Muscle layer of duodenum (tissue), 2 donors: ENCODE results near the gene ANKRD40CL.

ENCODE experiments used
- H3K27ac ChIP-seq: one replicate; pipeline ENCODE4 v1.7.0; 2013; ENCODE audit warnings: mild to moderate bottlenecking, low read length
- H3K27me3 ChIP-seq: one replicate; pipeline ENCODE4 v1.7.0; 2013; ENCODE audit warnings: low read depth, mild to moderate bottlenecking, control low read depth, low read length
- H3K36me3 ChIP-seq, 2 donors: one replicate each; pipeline ENCODE4 v1.7.0; 2013; ENCODE audit warnings: low read length in 2 of 2, control low read depth in 1 of 2, mild to moderate bottlenecking in 1 of 2; ENCODE audit not compliant: insufficient read depth in 2 of 2, control insufficient read depth in 1 of 2
- H3K4me1 ChIP-seq, 2 donors: one replicate each; pipeline ENCODE4 v1.7.0; 2013; ENCODE audit warnings: low read length in 2 of 2, mild to moderate bottlenecking in 2 of 2, control low read depth in 1 of 2, moderate library complexity in 1 of 2; ENCODE audit not compliant: insufficient read depth in 2 of 2, control insufficient read depth in 1 of 2
- H3K4me3 ChIP-seq, 2 donors: one replicate each; pipeline ENCODE4 v1.7.0; 2013; ENCODE audit warnings: low read length in 2 of 2, low read depth in 1 of 2, mild to moderate bottlenecking in 1 of 2
- H3K9me3 ChIP-seq, 2 donors: one replicate each; pipeline ENCODE4 v1.7.0; 2013; ENCODE audit warnings: low read length in 2 of 2, control low read depth in 1 of 2, mild to moderate bottlenecking in 1 of 2; ENCODE audit not compliant: control insufficient read depth in 1 of 2
- donor health status: healthy.

The ANKRD40CL gene

DNA sequence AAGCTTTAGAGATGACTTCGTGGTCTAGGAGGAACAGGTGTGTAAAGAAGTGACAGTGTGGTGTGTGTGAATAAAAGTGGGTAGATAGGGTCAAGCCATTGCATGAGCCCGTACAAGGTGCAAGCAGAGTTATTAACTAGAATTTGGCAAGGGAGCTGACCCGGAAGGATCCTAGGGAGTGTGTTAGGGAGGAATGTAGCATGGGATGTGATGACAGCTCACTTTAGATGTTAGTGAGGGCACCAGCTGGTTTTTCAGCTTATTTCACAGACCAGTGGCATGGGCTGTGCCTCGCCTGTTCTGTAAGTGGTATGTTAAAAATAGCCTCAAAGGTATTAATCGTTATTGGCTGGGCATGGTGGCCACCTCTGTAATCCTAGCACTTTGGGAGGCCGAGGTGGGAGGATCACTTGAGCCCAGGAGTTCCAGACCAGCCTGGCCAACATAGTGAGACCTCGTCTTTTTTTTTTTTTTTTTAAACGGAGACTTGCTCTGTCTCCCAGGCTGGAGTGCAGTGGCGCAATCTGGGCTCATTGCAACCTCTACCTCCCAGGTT is 8.3 kb downstream of the ANKRD40CL start:
- Histone ChIP-seq H3K27ac (no peak overlapping the region), H3K9me3 (no peaks in the 10 kb centered on the region), H3K36me3 (peaks cover 7 to 15% of the 10 kb centered on the region in 2 donors), H3K4me3 (no peak overlapping the region), H3K27me3 (no peaks in the 10 kb centered on the region), H3K4me1 (peaks cover 11 to 14% of the 10 kb centered on the region in 2 donors)

GRCh38 chr17:50758524-50758923 is 8.8 kb downstream of the ANKRD40CL start:
- Histone ChIP-seq H3K9me3 (no peaks in the 10 kb centered on the region), H3K4me1 (peaks cover 6 to 9% of the 10 kb centered on the region in 2 donors), H3K27ac (no peak overlapping the region), H3K27me3 (no peaks in the 10 kb centered on the region), H3K4me3 (no peak overlapping the region), H3K36me3 (peaks cover 11 to 19% of the 10 kb centered on the region in 2 donors)

- Histone ChIP-seq H3K27ac (no peak overlapping the region), H3K4me3 (no peak overlapping the region), H3K36me3 (peaks cover 44 to 50% of the 10 kb centered on the region in 2 donors), H3K27me3 (no peaks in the 10 kb centered on the region), H3K4me1 (peaks cover 0 to 6% of the 10 kb centered on the region in 2 donors), H3K9me3 (no peaks in the 10 kb centered on the region)
Measured at GRCh38 chr17:50754521-50754920, 12.8 kb downstream of the ANKRD40CL start.

DNA sequence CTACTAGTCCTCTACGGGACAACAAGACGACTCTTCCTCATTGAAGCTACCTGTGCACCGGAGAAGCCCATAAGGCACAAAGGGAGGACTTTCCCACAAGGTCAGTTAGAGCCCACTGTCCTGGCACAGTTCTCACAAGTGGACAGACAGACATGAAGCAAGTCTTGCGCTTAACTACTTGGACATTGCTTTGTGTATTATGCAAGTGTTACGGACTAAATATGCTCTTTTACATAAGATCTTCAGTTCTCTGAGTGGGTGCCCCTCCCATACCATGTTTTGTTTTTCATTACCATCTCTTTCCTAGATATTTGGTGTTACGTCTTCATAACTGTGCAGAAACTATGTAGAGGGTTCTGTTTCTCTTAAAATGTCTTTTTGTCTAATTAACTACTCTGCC is 18.1 kb downstream of the ANKRD40CL start:
- H3K36me3 ChIP-seq: peaks cover 79 to 81% of the 10 kb centered on the region in 2 donors
- H3K4me1 ChIP-seq: no peaks in the 10 kb centered on the region
- H3K27me3 ChIP-seq: no peaks in the 10 kb centered on the region
- no peak overlapping the region for H3K27ac ChIP-seq
- H3K4me3 ChIP-seq: no peak overlapping the region
- H3K9me3 ChIP-seq: no peaks in the 10 kb centered on the region

GRCh38 chr17:50745631-50746030 is 21.7 kb downstream of the ANKRD40CL start:
- Histone ChIP-seq H3K4me1 (no peaks in the 10 kb centered on the region), H3K27me3 (no peaks in the 10 kb centered on the region), H3K27ac (no peak overlapping the region), H3K4me3 (no peak overlapping the region), H3K36me3 (peaks cover 67 to 88% of the 10 kb centered on the region in 2 donors), H3K9me3 (no peaks in the 10 kb centered on the region)

DNA sequence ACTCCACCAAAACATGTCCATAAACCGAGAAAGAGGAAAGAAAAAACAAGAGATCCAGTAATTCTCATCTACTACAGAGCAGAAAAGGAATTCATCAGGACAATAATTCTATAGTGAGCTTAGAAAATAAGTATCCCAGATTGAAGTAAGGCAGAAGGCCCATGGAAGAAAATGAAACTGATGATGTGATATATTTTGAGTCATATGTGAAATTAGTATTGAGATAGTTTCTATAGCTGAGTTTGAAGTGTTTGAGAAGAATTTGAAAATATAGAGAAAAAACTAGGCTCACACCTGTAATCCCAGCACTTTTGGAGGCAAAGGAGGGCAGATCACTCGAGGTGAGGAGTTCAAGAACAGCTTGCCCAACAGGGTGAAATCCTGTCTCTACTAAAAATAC is 28.2 kb downstream of the ANKRD40CL start:
- H3K27me3 ChIP-seq: no peaks in the 10 kb centered on the region
- peaks cover 0 to 7% of the 10 kb centered on the region in 2 donors for H3K4me1 ChIP-seq
- no peaks in the 10 kb centered on the region for H3K9me3 ChIP-seq
- H3K27ac ChIP-seq: no peak overlapping the region
- peaks cover 23 to 42% of the 10 kb centered on the region in 2 donors for H3K36me3 ChIP-seq
- no peak overlapping the region for H3K4me3 ChIP-seq

DNA sequence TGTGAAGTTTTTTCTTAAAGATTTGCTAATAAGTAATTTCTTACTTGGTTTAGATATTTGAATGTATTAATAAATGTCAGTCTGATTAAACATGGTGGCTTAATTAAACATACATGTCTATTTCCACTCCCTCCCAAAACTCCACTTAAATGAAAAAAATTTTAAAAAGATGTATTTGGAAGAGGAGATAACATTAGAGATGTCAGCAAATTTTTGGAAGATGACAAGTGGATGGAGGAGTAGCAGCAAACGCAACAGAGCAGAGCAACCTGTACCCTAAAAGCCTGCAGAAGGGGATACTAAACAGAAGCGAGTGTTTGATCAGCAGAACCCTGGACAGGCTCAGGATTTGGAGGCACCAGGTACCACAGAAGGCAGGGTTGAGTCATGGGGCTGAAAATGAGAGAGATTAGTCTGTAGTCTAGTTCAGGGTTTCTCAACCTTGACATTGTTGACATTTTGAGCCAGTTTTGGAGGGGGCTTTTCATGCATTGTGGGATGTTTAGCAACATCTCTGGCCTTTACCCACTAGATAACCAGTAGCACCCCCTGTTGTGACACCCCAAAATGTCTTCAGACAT is 30.1 kb downstream of the ANKRD40CL start:
- Histone ChIP-seq H3K9me3 (no peaks in the 10 kb centered on the region), H3K36me3 (peaks cover 22 to 28% of the 10 kb centered on the region in 2 donors), H3K4me3 (no peak overlapping the region), H3K27ac (no peak overlapping the region), H3K4me1 (peaks cover 0 to 14% of the 10 kb centered on the region in 2 donors), H3K27me3 (no peaks in the 10 kb centered on the region)

GRCh38 chr17:50735287-50735686 is 32.0 kb downstream of the ANKRD40CL start:
- no peaks in the 10 kb centered on the region for H3K9me3 ChIP-seq
- H3K36me3 ChIP-seq: peaks cover 8 to 9% of the 10 kb centered on the region in 2 donors
- H3K4me1 ChIP-seq: peaks cover 4 to 30% of the 10 kb centered on the region in 2 donors
- H3K27me3 ChIP-seq: no peaks in the 10 kb centered on the region
- H3K4me3 ChIP-seq: no peak overlapping the region
- H3K27ac ChIP-seq: no peak overlapping the region

- no peak overlapping the region for H3K4me3 ChIP-seq
- H3K36me3 ChIP-seq: no peaks in the 10 kb centered on the region
- peak overlapping the region; percentile 44 for H3K27ac ChIP-seq
- peaks cover 14 to 55% of the 10 kb centered on the region in 2 donors for H3K4me1 ChIP-seq
- no peaks in the 10 kb centered on the region for H3K9me3 ChIP-seq
- H3K27me3 ChIP-seq: no peaks in the 10 kb centered on the region
Measured at GRCh38 chr17:50731575-50732460, 35.5 kb downstream of the ANKRD40CL start.

DNA sequence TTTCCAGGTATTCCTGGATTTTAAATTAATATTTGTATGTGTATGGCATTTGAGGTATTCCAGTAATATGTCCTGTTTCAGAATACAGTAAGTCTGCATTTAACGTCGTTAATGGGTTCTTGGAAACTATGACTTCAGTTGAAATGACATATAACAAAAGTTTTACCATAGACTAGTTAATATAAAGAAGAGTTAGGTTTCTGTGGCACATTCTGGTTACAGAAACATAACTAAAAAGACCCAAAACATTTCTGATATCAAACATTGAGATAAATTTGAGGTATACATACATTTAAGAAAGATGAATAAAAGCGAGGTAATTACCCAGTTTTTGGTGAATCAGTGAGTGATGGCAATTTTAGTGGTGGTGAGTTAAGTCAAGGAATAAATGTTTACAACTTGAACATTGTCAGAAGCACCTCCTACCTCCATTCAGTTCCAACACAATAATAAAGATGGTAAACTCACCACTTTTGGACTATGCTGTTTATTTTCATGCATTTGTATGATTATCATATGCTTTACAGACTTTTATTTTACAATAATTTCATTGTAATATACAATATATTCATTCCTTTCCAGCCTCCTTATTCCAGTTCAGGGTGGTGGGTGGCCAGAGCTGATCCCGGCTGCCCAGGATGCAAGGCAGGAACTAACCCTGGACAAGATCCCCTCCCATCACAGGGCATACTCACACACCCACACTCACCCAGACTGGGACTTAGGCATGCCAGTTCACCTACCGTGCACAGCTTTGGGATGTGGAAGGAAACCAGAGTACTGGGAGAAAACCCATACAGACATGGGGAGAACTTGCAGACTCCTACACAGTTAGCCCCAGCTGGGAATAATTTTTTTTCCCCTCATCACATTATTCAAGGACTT is 38.2 kb downstream of the ANKRD40CL start:
- Histone ChIP-seq H3K4me3 (no peak overlapping the region), H3K27me3 (no peaks in the 10 kb centered on the region), H3K4me1 (peaks cover 14 to 66% of the 10 kb centered on the region in 2 donors), H3K9me3 (no peaks in the 10 kb centered on the region), H3K36me3 (no peaks in the 10 kb centered on the region), H3K27ac (no peak overlapping the region)

- Histone ChIP-seq H3K4me1 (peaks cover 24 to 77% of the 10 kb centered on the region in 2 donors), H3K27me3 (no peaks in the 10 kb centered on the region), H3K9me3 (no peaks in the 10 kb centered on the region), H3K36me3 (no peaks in the 10 kb centered on the region), H3K4me3 (no peak overlapping the region), H3K27ac (no peak overlapping the region)
Measured at GRCh38 chr17:50728112-50728429, 39.2 kb downstream of the ANKRD40CL start.
